ENCODE data around the gene ZXDB.
A peak's percentile ranks its signal among the peaks of the same experiment; 100 is the strongest.
"Not testable (repeated sequence)": the region's sequence is repeated elsewhere in the genome, so short reads cannot be mapped to it uniquely, and the experiment has no call there.

Gene ZXDB

DNA sequence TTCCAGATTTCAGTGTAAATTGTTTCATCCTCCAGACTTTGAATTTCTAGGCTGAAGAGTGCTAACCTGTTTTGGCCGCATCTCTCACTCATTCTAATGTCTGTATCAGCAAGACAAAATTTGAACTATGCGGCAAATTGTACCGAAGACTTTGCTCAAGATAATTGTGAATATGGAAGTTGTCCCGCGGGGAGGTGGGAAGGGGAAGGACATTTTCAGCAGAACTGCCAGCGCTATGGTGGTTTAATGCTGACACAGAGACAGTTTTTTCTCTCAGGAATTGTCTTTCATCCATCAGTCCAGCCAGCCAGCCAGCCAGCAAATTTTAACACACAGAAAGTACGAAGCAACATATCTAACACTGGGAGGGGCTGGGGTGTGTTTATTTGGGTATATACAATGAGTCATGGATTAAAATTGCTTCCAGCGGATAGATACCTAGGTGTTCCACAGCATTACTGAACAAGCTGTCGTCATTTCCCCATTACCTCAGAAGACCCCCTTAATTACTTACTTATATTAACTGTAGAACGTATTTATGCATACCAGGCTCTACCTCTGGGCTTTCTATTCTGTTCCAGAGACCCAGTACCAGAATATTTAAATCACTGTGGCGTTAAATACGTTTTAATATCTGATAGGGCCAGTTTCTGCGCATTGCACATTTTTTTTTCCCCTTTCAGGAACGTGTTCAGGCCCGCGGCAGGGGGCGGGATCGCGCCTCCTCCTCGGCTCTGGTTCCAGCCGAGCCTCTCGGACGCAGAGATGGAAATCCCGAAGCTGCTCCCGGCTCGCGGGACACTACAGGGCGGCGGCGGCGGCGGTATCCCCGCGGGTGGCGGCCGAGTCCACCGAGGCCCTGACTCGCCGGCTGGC lies at the start of gene ZXDB:
Gene ZXDB (plus strand): TSS at position 728 of the 876 bp plus-strand sequence. CDS start 38 bp downstream, at position 766.
- not testable (repeated sequence) for DNase-seq (ENCODE audit: low spot score)

DNA sequence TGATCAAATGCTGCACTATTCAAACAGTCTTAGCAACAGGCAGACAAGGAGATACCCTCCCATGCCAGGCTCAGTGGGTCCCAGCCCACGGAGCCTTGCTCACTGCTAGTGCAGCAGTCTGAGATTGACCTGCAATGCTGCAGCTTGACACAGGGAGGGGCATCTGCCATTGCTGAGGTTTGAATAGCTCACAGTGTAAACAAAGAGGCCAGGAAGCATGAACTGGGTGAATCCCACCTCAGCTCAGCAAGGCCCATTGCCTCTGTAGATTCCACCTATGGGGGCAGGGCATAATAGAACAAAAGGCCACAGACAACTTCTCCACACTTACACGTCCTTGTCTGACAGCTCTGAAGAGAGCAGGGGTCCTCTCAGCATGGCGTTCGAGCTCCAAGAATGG lies 26.6 kb upstream of the ZXDB start:
- no peak for DNase-seq (ENCODE audit: low spot score)

DNA sequence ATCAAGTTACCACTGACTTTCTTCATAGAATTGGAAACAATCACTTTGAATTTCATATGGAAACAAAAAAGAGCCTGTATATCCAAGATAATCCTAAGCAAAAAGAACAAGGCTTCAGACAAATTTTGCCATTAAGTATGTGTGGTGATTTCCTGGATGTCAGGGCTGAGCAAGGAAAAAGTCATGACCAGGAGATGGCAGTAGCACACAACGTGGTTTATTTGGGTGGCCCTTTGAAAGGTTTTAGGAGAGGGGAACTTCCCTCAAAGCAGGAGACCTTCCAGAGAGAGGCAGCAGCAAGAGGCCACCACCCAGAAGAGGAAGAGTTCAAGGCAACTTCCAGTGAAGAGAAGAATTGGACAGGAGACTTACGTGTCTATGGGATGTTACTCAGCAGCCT lies 18.1 kb upstream of the ZXDB start:
- DNase-seq (ENCODE audit: low spot score) = no peak

DNA sequence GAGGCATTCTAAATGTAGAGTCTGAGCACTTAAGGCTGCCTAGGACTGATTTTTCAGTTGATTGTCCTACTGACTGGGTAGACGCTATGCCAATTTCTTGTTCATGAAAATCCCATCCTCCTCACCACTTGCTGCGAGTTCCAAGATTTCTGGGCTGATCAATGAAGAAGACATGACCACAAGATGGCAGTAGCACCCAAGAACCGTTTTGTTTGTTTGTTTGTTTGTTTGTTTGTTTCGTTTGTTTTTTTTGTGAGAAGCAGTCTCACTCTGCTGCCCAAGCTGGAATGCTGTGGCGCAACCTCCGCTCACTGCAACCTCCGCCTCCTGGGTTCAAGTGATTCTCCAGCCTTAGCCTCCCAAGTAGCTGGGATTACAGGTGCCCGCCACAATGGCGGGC lies 8.9 kb upstream of the ZXDB start:
- DNase-seq (ENCODE audit: low spot score) = not testable (repeated sequence)

DNA sequence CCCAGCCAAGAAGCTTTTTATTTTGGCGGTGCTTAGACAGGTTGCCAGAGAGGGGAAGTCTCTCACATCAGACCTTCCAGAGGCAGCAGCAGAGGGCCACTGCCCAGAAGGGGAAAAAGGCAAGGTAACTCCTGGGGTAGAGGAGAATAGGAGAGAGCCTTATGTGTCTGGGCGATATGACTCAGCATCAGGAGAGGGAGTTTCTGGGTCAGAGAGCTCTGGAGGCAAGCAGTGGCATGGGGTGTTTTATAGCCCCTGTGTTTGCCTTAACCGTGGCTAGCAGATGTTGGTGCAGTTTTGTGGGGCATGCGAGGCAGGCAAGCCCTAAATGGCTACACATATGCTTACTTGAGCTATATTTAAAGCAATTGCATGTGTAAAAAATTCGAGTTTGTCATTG lies 8.3 kb upstream of the ZXDB start:
- no peak for DNase-seq (ENCODE audit: low spot score)

DNA sequence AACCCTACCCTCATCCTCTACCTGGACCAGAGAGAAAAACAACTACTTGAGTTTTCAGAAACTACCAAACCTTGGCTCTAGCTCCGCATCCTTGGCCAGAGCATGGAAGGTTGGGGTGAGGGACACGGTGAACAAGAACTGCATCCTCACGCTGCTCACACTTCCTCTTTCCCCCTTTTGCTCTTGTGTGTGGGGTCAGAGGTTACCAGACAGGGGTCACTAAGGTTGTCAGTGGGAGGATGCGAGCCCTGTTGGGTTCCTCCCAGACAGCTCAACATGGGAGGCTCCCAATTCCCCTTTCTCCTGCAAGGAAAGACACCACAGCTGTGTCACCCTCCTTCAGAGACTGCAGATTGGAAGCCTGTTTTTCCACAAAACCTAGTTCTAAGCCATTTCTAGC lies 5.5 kb upstream of the ZXDB start:
- DNase-seq (ENCODE audit: low spot score) = no peak

DNA sequence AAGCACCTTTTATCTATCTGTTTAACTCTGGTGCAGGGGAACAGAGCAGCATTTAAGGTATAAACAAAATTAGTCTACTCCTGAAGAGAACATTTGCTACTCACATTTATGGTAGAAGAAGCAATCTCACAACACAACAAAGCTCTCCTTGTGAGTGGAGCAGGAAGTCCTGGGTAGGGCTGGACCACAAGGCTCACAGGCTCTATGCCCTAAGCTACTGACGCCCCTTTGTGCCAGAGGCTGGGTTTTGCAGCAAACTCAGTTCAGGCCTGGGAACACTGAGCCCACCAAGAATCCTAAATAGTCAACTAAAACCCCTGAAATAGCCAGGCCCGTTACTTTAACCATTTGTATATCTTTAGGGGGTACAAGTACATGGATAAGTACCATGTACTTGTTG lies 4.7 kb upstream of the ZXDB start:
- DNase-seq (ENCODE audit: low spot score) = no peak

DNA sequence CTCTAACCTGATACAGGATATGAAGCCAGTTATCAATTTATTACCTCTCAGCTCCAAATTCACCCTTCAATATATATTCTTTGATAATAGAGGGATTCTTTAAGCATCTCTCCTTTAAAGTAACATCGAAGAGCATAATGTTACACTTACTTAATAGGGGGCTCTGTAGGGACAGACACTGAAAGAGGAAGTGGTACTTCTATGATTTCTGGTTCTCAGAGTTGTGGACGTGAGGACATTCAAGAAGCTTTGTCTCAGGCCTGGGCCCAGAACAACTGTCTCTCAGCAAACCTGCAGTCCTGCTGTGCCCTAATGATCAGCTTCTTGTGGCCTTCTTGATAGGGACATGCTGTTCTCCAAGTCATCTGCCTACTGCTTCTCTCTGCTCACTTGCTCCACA lies 4.2 kb upstream of the ZXDB start:
- no peak for DNase-seq (ENCODE audit: low spot score)

DNA sequence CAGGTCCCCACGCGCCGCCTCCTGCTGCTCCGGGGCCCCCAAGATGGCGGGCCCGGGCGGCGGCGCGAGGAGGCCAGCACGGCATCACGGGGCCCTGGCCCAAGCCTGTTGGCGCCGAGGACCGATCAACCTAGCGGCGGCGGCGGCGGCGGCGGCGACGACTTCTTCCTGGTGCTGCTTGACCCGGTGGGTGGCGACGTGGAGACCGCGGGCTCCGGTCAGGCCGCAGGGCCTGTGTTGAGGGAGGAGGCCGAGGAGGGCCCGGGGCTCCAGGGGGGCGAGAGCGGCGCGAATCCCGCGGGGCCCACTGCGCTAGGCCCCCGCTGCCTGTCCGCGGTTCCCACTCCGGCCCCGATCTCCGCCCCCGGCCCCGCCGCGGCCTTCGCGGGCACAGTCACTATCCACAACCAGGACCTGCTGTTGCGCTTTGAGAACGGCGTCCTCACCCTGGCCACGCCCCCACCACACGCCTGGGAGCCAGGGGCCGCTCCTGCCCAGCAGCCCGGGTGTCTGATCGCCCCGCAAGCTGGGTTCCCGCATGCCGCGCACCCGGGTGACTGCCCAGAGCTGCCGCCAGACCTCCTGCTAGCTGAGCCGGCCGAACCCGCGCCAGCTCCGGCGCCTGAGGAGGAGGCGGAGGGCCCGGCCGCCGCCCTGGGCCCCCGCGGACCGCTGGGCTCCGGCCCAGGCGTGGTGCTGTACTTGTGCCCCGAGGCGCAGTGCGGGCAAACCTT lies 516 bp downstream of the ZXDB start:
- DNase-seq (ENCODE audit: low spot score) = not testable (repeated sequence)

DNA sequence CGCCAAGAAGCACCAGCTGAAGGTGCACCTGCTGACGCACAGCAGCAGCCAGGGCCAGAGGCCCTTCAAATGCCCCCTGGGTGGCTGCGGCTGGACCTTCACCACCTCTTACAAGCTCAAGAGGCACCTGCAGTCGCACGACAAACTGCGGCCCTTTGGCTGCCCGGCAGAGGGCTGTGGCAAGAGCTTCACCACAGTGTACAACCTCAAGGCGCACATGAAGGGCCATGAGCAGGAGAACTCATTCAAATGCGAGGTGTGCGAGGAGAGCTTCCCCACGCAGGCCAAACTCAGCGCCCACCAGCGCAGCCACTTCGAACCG lies 1.0 kb downstream of the ZXDB start:
- not testable (repeated sequence) for DNase-seq (ENCODE audit: low spot score)

DNA sequence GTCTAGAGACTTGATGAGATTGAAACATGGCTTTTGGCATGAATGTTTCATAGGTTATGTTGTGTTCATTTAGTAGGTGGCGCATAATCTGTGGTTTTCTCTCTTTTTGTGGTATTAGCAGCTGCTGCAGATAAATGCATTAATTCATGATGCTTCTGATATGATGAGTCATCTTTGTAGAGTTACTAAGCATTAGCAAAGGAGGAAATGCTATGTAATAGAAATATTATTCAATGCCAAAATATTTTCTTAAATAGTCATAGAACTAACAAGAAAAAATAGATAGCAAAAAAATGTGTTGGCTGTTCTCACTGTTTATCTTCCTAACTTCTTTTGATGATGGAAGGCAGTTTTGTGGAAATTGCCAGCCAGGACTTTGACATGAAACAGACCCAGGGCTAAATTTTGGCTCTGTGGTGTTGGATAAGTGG lies 3.6 kb downstream of the ZXDB start:
- DNase-seq (ENCODE audit: low spot score) = peak; percentile 42

DNA sequence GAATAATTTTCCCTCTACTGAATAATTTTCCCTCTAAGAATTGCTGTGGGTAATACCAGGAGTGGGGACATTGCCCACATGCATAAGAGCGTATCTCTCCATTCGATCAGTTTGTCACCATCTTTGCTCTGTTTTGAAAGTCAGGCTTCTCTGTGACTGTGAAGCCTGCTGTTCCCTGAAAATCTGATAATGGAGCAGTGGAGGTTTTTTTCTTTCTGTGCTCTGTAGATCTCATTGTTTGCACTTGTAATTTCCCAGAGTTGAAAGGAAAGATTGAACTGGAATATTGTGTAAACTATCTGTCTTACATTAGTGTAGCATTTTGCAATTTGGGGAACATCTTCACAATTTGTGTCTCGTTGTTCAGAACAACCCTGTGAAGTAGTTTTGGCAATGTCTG lies 4.3 kb downstream of the ZXDB start:
- DNase-seq (ENCODE audit: low spot score) = no peak

DNA sequence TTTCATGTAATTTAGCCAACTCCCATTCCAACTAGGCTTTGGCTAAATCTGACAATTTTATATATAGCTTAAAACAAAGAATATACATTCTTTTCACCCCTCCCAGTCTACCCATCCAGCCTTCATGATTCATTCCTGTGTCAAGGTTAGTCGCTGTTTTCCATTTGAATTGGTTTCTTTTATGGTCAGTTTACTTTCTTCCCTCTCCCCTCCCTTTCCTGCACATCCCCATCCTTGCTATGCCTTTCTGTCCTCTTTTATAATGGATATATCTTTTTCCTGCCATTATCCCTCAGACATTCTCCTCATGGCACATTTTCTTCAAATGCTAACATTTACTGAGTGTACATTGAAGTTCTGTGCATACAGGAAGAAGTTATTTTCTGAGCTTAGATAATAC lies 4.7 kb downstream of the ZXDB start:
- DNase-seq (ENCODE audit: low spot score) = no peak

DNA sequence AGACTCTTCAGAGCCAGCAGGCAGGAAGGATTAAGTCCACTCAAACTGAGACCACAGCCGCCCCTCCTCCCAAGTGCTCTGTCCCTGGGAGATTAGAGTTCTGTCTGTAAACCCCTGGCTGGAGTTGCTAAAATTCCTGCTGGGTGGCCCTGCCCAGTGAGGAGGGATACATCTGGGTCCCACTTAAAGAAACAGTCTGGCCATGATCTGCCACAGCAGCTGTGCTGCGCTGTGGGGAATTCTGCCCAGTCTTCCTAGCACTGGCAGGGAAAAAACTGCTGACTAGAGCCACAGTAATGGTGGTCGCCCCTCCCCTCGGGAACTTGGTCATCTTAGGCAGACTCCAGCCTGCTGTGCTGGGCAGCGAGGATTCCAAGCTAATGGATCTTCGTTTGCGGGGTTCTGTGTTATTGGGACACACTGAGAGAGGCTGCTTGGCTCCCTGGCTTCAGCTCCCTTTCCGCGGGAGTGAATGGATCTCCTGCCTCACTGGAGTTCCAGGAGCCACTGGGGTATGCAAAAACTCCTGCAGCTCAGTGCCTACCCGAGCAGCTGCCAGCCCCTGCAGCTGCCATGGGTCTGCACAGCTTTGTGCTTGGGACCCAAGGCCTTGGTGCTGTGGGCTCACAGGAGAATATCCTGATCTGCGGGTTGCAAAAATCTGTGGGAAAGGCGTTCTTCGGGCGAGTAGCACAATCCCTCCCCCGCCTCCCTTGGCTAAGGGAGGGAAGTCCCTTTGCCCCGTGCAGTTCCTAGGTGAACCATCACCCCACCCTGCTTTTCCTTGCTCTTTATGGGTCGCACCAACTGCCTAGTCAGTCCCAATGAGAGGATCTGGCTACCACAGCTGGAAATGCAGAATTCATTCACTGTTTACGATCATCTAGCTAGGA lies 15.7 kb downstream of the ZXDB start:
- DNase-seq (ENCODE audit: low spot score) = no peak

DNA sequence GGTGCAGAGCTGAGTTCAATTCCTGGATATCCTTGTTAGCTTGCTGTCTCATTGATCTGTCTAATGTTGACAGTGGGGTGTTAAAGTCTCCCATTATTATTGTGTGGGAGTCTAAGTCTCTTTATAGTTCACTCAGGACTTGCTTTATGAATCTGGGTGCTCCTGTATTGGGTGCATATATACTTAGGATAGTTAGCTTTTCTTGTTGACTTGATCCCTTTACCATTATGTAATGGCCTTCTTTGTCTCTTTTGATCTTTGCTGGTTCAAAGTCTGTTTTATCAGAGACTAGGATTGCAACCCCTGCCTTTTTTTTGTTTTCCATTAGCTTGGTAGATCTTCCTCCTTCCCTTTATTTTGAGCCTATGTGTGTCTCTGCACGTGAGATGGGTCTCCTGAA lies 21.5 kb downstream of the ZXDB start:
- not testable (repeated sequence) for DNase-seq (ENCODE audit: low spot score)

DNA sequence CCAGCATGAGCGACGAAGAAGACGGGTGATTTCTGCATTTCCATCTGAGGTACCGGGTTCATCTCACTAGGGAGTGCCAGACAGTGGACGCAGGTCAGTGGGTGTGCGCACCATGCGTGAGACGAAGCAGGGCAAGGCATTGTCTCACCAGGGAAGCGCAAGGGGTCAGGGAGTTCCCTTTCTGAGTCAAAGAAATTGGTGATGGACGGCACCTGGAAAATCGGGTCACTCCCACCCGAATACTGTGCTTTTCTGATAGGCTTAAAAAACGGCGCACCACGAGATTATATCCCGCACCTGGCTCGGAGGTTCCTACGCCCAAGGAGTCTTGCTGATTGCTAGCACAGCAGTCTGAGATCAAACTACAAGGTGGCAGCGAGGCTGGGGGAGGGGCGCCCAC lies 37.6 kb downstream of the ZXDB start:
- DNase-seq (ENCODE audit: low spot score) = not testable (repeated sequence)

DNA sequence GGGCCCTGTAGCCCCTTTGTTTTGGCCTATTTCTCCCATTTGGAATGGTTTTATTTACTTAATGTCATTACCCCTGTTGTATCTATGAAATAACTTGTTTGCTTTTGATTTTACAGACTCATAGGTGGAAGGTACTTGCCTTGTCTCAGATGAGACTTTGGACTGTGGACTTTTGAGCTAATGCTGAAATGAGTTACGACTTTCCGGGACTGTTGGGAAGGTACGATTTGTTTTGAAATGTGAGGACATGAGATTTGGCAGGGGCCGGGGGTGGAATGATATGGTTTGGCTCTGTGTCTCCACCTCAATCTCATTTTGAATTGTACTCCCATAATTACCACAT lies 48.8 kb downstream of the ZXDB start:
- DNase-seq (ENCODE audit: low spot score) = no peak

DNA sequence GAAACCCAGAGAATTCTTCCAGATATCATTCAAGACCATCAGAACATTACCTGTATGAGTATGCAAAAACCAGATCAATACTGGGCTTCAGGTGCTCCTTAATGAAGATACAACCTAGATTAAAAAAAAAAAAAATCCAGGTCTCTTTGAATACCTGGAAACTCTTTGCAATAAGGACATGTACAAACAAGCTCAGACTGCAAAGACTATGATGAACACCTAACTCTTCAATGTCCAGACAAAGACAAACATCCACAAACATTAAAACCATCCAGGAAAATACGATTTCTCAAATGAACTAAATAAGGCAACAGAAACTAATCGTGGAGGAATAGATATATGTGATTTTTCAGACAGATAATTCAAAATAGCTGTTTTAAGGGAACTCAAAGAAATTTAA lies 49.5 kb downstream of the ZXDB start:
- DNase-seq (ENCODE audit: low spot score) = no peak

DNA sequence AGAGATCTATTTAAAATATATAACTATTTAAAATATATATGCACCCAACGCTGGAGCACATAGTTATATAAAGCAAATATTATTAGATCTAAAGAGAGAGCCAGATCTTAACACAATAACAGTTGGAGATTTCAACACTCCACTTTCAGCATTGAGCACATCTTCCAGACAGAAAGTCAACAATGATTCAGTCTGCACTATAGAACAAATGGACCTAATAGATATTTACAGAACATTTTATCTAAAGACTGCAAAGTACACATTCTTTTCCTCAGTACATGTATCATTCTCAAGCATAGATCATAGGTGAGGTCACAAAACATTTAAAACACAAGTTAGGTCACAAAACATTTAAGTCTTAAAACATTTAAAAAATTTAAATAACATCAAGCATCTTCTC lies 51.9 kb downstream of the ZXDB start:
- DNase-seq (ENCODE audit: low spot score) = no peak

DNA sequence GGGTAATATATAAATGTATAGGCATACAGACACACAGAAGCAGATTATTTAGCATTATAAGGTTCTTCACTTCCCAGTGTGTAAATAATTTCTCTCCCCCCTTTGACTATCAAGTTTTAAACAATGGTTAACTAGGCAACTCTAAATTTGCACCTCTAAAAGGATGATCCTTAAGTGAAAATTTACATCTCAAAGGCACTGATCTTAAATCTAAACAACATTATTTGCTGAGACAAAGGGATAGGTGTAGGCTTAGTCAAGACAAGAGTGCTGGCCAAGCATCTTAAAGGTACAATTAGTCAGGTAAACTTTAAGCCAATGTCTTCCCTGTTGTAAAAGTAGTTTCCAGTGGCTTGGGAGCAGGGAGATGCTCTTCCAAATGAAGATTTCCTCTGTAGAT lies 55.2 kb downstream of the ZXDB start:
- DNase-seq (ENCODE audit: low spot score) = no peak
